Heart right ventricle (tissue), 16 donors: ENCODE measurements around the gene TDP1. TPM values are rescaled to one million over a fixed set of nuclear protein-coding genes. Genes with fewer than 3 reads are reported as not detected.

Experiments
- ATAC-seq, 8 donors: fragments of 200-7000 bp; cut with Tn5 transposase; one replicate each; pipeline ENCODE4 v1.9.1; 2020; ENCODE audit warnings: mild to moderate bottlenecking in 8 of 8, moderate library complexity in 8 of 8, moderate number of reproducible peaks in 1 of 8
- DNase-seq, 2 donors: peaks; one replicate each; pipeline ENCODE4 v3.0.0-alpha.2; 2020
- H3K27ac ChIP-seq, 10 donors: fragments of 200-600 bp; sonication (generic) in 2 of 10; one replicate each; pipeline versions ENCODE4 v1.5.0 to v1.8.0; 2020 to 2022; ENCODE audit warnings: mild to moderate bottlenecking in 3 of 10
- H3K27me3 ChIP-seq, 7 donors: fragments of 200-600 bp; one replicate each; pipeline ENCODE4 v1.8.0; 2021 to 2022; ENCODE audit warnings: mild to moderate bottlenecking in 2 of 7
- H3K36me3 ChIP-seq, 9 donors: fragments of 200-600 bp; sonication (generic) in 1 of 9; one replicate each; pipeline versions ENCODE4 v1.5.0 to v1.8.0; 2020 to 2022; ENCODE audit warnings: mild to moderate bottlenecking in 2 of 9
- H3K4me1 ChIP-seq, 9 donors: fragments of 200-600 bp; sonication (generic) in 1 of 9; one replicate each; pipeline versions ENCODE4 v1.5.0 to v1.8.0; 2020 to 2022; ENCODE audit warnings: mild to moderate bottlenecking in 4 of 9
- H3K4me3 ChIP-seq, 10 donors: fragments of 200-600 bp; sonication (generic) in 2 of 10; one replicate each; pipeline versions ENCODE4 v1.5.0 to v1.8.0; 2020 to 2022; ENCODE audit warnings: mild to moderate bottlenecking in 7 of 10, moderate library complexity in 2 of 10
- H3K9me3 ChIP-seq, 11 donors: fragments of 200-600 bp in 10 of 11; sonication (generic) in 2 of 11; one replicate each; pipeline versions ENCODE4 v1.5.0 to v1.8.0; 2013 to 2022; ENCODE audit warnings: mild to moderate bottlenecking in 2 of 11, control low read depth in 1 of 11, moderate library complexity in 1 of 11
- CTCF ChIP-seq, 9 donors: fragments of 200-600 bp; sonication (generic) in 2 of 9; IDR thresholded peaks; one replicate each; pipeline versions ENCODE4 v1.5.0 to v1.8.0; 2021 to 2022; ENCODE audit warnings: antibody characterized with exemption in 9 of 9, mild to moderate bottlenecking in 5 of 9, moderate library complexity in 1 of 9
- WGBS, 2 donors: extraction: QIAGEN DNeasy Blood & Tissue Kit; methylation state at CpG; one replicate each; pipeline ENCODE4 v1.1.7; 2013; ENCODE audit warnings: inconsistent platforms in 1 of 2; 5-methylcytosine and 5-hydroxymethylcytosine counted together
- intact Hi-C, 10 donors: fragments of 100-400 bp; cut with DNase I; formaldehyde crosslinking; loops; one replicate each; pipeline versions ENCODE4 v1.11.1 to v1.14.2; 2022
- polyA plus RNA-seq, 2 donors: library from polyadenylated mRNA; stranded (reverse); fragments of 200-250 nt; gene quantifications; one replicate each; pipeline ENCODE4 v1.2.3, GENCODE V29; 2013
- total RNA-seq, 10 donors: library from RNA; stranded (reverse); fragmentation: NEBNext Ultra II Directional in 3 of 10; extraction: Animal tissue kit (Norgen Biotek cat#: 25700) in 3 of 10; gene quantifications; one replicate each; pipeline versions ENCODE4 v1.2.1 to v1.2.4, GENCODE V29; 2021 to 2023
- donor health status: Arrhythmogenic right ventricular cardiomyopathy.
- donor health status: ischemic (EF 13 %, LVEDD 7.1; RV severe dilation, severe dysfunction).
- donor health status: healthy with polysubstance abuse.
- donor health status: DM: no; HTN: yes; CAD: no.
- donor health status: DM: no; HTN: no; CAD: no.
- donor health status: ischemic (EF 25% LVEDD 6.9; RV normal size, moderate dysfunction).
- donor health status: ischemic (EF 25% LVEDD 5.7; RV mildly dilated, moderate dysfunction).
- donor health status: healthy.
- donor health status: DM: yes; HTN: yes; CAD: no.
- donor health status: Ischemic cardiomyopathy.
- donor health status: ischemic (EF 35%, LVEDD 5.7; RV mildly dilated, moderate dysfunction).
- donor health status: nonischemic (EF 11% LVEDD 7.7; RV severe dilation, severe dysfunction).
- donor health status: DM: yes; HTN: yes; CAD: no.
- donor health status: PGD.
- donor health status: ischemic (EF 29% LVEDD 5.4; RV normal size, mild dysfunction).
- donor health status: nonischemic (EF 23%, LVEDD 6.1; RV moderate dilation, normal function).

The TDP1 gene
- total and polyA plus RNA-seq, 12 donors = 0.80 to 7.1 (median 3.2) TPM

GRCh38 chr14:89960914-89961313 lies 5.2 kb downstream of the TDP1 start:
- TF ChIP-seq CTCF (IDR thresholded peaks at IDR 0.05) = no peak
- intact Hi-C loops = no loop called here
- DNase-seq = no peak
- H3K4me1 ChIP-seq = peaks cover 0 to 24% (median 10%) of the 10 kb centered on the region in 9 donors
- 87 to 88% methylated on average over 3 of the region's 3 CpGs for WGBS, 2 donors
- ATAC-seq = no peak
- no peak overlapping the region for H3K27ac ChIP-seq
- H3K9me3 ChIP-seq = no peaks in the 10 kb centered on the region
- H3K4me3 ChIP-seq = no peak overlapping the region
- peaks cover 0 to 40% (median 0%) of the 10 kb centered on the region in 9 donors for H3K36me3 ChIP-seq
- no peaks in the 10 kb centered on the region for H3K27me3 ChIP-seq

GRCh38 chr14:89963288-89963978 lies 7.7 kb downstream of the TDP1 start:
- H3K4me3 ChIP-seq = no peak overlapping the region
- H3K9me3 ChIP-seq = no peaks in the 10 kb centered on the region
- peaks cover 0 to 55% (median 4%) of the 10 kb centered on the region in 9 donors for H3K36me3 ChIP-seq
- H3K27ac ChIP-seq = no peak overlapping the region
- no peak for ATAC-seq
- WGBS, 2 donors = 93 to 95% methylated on average over 10 of the region's 10 CpGs
- no peak for DNase-seq
- no peaks in the 10 kb centered on the region for H3K27me3 ChIP-seq
- H3K4me1 ChIP-seq = peaks cover 0 to 13% (median 0%) of the 10 kb centered on the region in 9 donors
- TF ChIP-seq CTCF (IDR thresholded peaks at IDR 0.05) = no peak
- intact Hi-C loops = no loop called here

GRCh38 chr14:89965839-89966238 lies 10.1 kb downstream of the TDP1 start:
- Histone ChIP-seq H3K27ac (no peak overlapping the region), H3K9me3 (no peaks in the 10 kb centered on the region), H3K4me1 (no peaks in the 10 kb centered on the region), H3K27me3 (no peaks in the 10 kb centered on the region), H3K4me3 (no peak overlapping the region), H3K36me3 (peaks cover 0 to 77% (median 4%) of the 10 kb centered on the region in 9 donors)
- no peak for DNase-seq
- no peak for ATAC-seq
- WGBS, 2 donors = 97% methylated on average over 1 of the region's 1 CpG
- intact Hi-C loops = no loop called here
- no peak for TF ChIP-seq CTCF (IDR thresholded peaks at IDR 0.05)

DNA sequence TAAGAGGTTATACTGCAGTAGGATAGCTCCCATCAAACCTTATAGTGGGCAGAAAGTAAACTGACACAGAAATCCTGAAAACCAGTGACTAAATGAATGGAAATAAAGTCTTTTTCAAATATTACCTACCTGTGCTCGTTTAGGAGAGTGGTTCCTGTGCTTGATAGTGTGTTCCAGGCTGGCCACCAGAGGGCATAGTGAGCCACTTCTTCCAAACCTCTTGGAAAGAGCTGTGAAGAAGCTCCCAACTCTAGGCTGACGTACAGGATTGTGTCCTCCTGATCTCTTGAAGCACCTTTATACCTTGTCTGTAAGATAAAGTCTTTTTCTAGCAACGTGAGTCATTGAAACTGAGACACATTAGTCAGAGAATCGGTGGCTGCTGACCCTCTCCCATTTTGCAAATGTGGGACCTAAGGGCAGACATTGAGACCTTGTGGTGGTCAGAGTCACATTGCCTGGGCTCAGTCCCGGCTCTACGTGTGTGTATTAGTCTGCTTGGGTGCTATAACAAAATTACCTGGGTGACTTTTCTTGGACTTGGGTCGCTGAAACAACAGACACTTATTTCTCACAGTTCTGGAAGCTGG lies 17.6 kb downstream of the TDP1 start:
- WGBS, 2 donors = 53 to 55% methylated on average over 7 of the region's 7 CpGs
- H3K36me3 ChIP-seq = peaks cover 0 to 95% (median 4%) of the 10 kb centered on the region in 9 donors
- no peaks in the 10 kb centered on the region for H3K9me3 ChIP-seq
- peak; percentile 66 to 88 (median 82) for ATAC-seq
- TF ChIP-seq CTCF (IDR thresholded peaks at IDR 0.05) = peak; percentile 40 to 90 (median 87)
- peak; percentile 40 to 52 for DNase-seq
- H3K27ac ChIP-seq = no peak overlapping the region
- no peaks in the 10 kb centered on the region for H3K27me3 ChIP-seq
- H3K4me3 ChIP-seq = no peak overlapping the region
- no peaks in the 10 kb centered on the region for H3K4me1 ChIP-seq
- intact Hi-C loops = loop anchor here in 8 of 10 donors (1.0 to 10.0 kb wide), 6 partner anchors 81 to 264 kb away; partner anchors contain the start of gene KCNK13 (in 1 of the 8)
